Testis (tissue), 3 donors: ENCODE measurements around the gene ITGA1. TPM values are rescaled to one million over a fixed set of nuclear protein-coding genes. Genes with fewer than 3 reads are reported as not detected.

Source experiments
- DNase-seq: peaks from one replicate; pipeline ENCODE4 v3.0.0-alpha.2; 2019
- H3K27ac ChIP-seq, 2 donors: fragments of 200-600 bp; sonication (generic); one replicate each; pipeline ENCODE4 v1.5.1; 2019
- H3K27me3 ChIP-seq: fragments of 200-600 bp; sonication (generic); one replicate; pipeline ENCODE4 v1.5.1; 2019
- H3K36me3 ChIP-seq: fragments of 200-600 bp; sonication (generic); one replicate; pipeline ENCODE4 v1.5.1; 2017; ENCODE audit warnings: low read depth; ENCODE audit errors: missing control alignments
- H3K4me1 ChIP-seq: fragments of 200-600 bp; sonication (generic); one replicate; pipeline ENCODE4 v1.5.1; 2019
- H3K4me3 ChIP-seq, 2 donors: fragments of 200-600 bp; sonication (generic); one replicate each; pipeline ENCODE4 v1.5.1; 2017 to 2019
- H3K9me3 ChIP-seq: fragments of 200-600 bp; sonication (generic); one replicate; pipeline ENCODE4 v1.5.1; 2017
- POLR2A ChIP-seq: fragments of 450-650 bp; IDR thresholded peaks from one replicate; pipeline ENCODE4 v1.6.1; 2017; ENCODE audit warnings: antibody characterized with exemption, mild to moderate bottlenecking, moderate library complexity
- WGBS, 2 donors: methylation state at CpG; one replicate each; pipeline ENCODE4 v1.1.5; 2018; 5-methylcytosine and 5-hydroxymethylcytosine counted together
- intact Hi-C: fragments of 100-400 bp; cut with DNase I; formaldehyde crosslinking; loops from one replicate; pipeline ENCODE4 v1.15.1; 2023; ENCODE audit warnings: low total_unique reads
- polyA plus RNA-seq: library from polyadenylated mRNA; stranded (reverse); fragments of 350-450 nt; fragmentation: Illumina TruSeq; extraction: RNeasy Lipid Tissue Mini Kit (QIAGEN cat#74804); gene quantifications from one replicate; pipeline ENCODE4 v1.2.3, GENCODE V29; 2014; ENCODE audit warnings: low read depth, low replicate concordance; ENCODE audit not compliant: insufficient read depth
- total RNA-seq, 2 donors: library from RNA; depleted of rRNA; stranded (reverse); fragments of >200 nt; gene quantifications; one replicate each; pipeline ENCODE4 v1.2.3, GENCODE V29; 2016
- TF ChIP-seq, protein P1 (sequence below), 3 experiments: fragments of 450-650 bp in 2 of 3; fragments of 200-600 bp in 1 of 3; sonication (generic) in 1 of 3; IDR thresholded peaks; one replicate each; pipeline ENCODE4 v1.5.1; 2016 to 2019; ENCODE audit warnings: antibody characterized with exemption in 3 of 3, mild to moderate bottlenecking in 2 of 3, moderate library complexity in 1 of 3

ITGA1 gene
- total and polyA plus RNA-seq, 3 donors from 2014 or later: 7.3 to 8.1 (median 7.5) TPM

DNA sequence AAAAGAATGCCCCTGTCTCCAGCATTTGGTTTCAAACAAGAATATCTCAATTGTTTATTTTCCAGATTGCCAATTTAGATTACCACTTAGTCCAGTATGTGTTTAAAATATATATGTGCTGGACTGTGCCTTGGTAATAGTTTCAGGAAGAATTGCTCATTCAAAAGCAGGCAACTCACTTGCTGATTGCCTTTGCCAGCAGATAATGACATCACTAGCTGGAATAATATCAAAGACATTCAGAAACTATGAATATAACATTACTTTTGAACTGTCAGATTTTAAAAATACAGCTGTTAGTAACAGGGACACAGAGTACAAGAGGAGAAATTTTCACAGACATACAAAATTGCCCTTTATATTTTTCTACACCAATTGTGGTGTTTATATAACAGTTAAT is 105.4 kb downstream of the ITGA1 start:
- Histone ChIP-seq H3K27ac (no peak overlapping the region), H3K4me1 (peaks cover 3% of the 10 kb centered on the region), H3K36me3 (no peaks in the 10 kb centered on the region), H3K27me3 (no peaks in the 10 kb centered on the region), H3K4me3 (no peak overlapping the region), H3K9me3 (no peaks in the 10 kb centered on the region)
- no peak for DNase-seq
- intact Hi-C loops: no loop called here
- TF ChIP-seq, protein P1, sequence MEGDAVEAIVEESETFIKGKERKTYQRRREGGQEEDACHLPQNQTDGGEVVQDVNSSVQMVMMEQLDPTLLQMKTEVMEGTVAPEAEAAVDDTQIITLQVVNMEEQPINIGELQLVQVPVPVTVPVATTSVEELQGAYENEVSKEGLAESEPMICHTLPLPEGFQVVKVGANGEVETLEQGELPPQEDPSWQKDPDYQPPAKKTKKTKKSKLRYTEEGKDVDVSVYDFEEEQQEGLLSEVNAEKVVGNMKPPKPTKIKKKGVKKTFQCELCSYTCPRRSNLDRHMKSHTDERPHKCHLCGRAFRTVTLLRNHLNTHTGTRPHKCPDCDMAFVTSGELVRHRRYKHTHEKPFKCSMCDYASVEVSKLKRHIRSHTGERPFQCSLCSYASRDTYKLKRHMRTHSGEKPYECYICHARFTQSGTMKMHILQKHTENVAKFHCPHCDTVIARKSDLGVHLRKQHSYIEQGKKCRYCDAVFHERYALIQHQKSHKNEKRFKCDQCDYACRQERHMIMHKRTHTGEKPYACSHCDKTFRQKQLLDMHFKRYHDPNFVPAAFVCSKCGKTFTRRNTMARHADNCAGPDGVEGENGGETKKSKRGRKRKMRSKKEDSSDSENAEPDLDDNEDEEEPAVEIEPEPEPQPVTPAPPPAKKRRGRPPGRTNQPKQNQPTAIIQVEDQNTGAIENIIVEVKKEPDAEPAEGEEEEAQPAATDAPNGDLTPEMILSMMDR (IDR thresholded peaks at IDR 0.05): no peak
- TF ChIP-seq POLR2A: no peak

DNA sequence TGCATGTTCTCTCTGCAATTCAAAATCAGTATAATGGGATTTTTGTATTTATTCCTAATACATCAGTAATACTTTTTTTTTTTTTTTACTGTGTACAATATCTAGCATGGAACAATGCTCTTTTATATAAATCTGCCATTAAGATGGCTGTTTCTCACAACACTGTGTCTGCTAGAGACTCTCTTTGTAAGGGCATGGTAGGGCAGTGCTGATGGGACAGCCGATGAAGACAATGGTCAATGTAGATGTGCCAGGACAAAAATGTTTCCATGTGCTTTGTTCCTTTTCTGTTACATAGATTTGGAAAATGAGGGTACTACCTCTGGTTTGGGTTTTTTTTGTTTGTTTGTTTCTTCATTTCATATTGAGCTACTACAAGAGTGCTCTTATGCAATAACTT is 106.1 kb downstream of the ITGA1 start:
- Histone ChIP-seq H3K4me3 (no peak overlapping the region), H3K27me3 (no peaks in the 10 kb centered on the region), H3K36me3 (no peaks in the 10 kb centered on the region), H3K27ac (no peak overlapping the region), H3K4me1 (peaks cover 3% of the 10 kb centered on the region), H3K9me3 (no peaks in the 10 kb centered on the region)
- 84 to 92% methylated on average over 1 of the region's 1 CpG for WGBS, 2 donors
- no peak for TF ChIP-seq POLR2A
- TF ChIP-seq, protein P1 (IDR thresholded peaks at IDR 0.05): no peak
- intact Hi-C loops: no loop called here
- no peak for DNase-seq

DNA sequence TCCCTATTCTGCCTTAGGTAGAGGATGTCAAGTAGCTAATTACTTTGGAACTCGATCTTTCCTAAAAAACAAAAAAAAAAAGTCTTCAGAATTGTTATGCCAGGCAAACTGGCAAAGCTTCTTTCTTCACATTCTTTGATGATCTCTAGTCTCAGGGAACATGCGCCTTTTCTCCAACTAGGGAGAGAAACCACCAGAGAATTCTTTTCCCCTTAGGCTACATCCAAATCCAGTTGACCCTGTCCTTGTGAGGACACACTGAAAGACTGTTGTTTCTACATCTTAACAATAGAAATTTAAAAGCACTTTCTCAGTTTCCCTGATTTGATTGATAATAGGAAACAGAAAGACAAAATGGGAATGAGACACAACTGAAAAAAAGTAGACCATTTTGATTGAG is 106.7 kb downstream of the ITGA1 start:
- Histone ChIP-seq H3K4me3 (no peak overlapping the region), H3K27ac (no peak overlapping the region), H3K9me3 (no peaks in the 10 kb centered on the region), H3K36me3 (no peaks in the 10 kb centered on the region), H3K4me1 (peaks cover 3% of the 10 kb centered on the region), H3K27me3 (no peaks in the 10 kb centered on the region)
- intact Hi-C loops: no loop called here
- WGBS, 2 donors: 79 to 94% methylated on average over 2 of the region's 2 CpGs
- TF ChIP-seq POLR2A: no peak
- TF ChIP-seq, protein P1 (IDR thresholded peaks at IDR 0.05): no peak
- DNase-seq: no peak

DNA sequence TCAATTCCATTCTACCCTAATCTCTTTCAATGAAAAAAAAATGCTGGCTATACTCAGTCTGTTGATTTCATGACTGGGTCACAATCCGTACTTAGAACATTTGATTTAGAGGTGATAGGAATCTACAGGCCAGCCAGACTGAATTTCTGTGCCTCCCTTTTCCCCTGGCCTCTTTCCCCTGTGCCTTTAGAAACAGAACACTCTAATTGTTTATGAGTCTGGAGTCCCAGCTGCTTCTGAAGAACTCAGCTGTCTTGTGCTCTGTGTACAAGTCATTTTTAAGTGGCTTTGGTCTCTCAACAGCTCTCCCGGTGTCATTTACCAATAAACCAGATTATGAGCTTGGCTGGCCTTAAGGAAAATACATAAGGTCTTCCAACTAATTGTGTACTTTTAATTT is 107.4 kb downstream of the ITGA1 start:
- 31 to 50% methylated on average over 2 of the region's 2 CpGs for WGBS, 2 donors
- no peak for DNase-seq
- Histone ChIP-seq H3K27ac (no peak overlapping the region), H3K4me3 (no peak overlapping the region), H3K27me3 (no peaks in the 10 kb centered on the region), H3K9me3 (no peaks in the 10 kb centered on the region), H3K4me1 (peaks cover 3% of the 10 kb centered on the region), H3K36me3 (no peaks in the 10 kb centered on the region)
- intact Hi-C loops: no loop called here
- TF ChIP-seq, protein P1 (IDR thresholded peaks at IDR 0.05): no peak
- TF ChIP-seq POLR2A: no peak

DNA sequence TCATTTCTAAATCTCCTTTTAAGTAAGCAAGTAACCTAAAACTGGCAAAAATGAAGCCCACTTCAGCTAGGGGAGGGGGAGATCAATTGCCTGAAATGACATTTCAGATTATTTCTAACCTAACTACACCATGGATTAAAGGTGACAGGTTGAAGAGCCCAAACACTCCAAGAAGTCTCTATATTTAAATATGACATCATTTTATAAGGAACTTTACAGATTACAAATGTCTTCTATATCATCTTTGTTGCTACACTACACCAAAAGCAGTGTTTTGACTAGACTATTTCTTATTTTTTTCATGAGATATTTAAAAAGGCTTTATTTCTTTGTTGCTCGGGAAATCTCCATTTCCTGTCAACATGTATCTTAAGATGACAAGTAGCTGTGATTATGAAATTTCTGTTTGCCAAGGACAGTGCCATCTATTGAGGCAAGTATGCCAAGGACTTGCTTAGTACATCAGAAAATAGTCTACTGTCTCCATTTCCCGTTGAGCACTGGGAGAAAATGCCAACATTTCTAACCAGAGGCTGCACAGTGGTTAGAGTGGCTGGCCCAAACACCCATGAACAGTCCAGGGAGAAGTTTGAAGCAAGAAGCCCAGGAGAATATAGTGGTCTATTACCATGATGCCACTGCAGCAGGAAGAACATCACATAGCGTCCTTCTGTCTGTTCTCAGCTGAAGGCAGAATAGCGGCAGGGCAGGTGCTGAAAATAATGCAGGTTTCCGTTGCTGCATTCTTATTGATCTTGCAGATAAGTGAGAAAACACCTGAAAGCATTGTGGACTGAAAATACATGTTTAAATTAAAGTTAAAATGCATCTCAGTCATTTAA is 108.1 kb downstream of the ITGA1 start:
- H3K4me3 ChIP-seq: no peak overlapping the region
- no peaks in the 10 kb centered on the region for H3K27me3 ChIP-seq
- H3K36me3 ChIP-seq: no peaks in the 10 kb centered on the region
- intact Hi-C loops: no loop called here
- H3K27ac ChIP-seq: no peak overlapping the region
- H3K4me1 ChIP-seq: peaks cover 3% of the 10 kb centered on the region
- WGBS, 2 donors: 69 to 75% methylated on average over 5 of the region's 5 CpGs
- no peak for DNase-seq
- no peak for TF ChIP-seq POLR2A
- TF ChIP-seq, protein P1 (IDR thresholded peaks at IDR 0.05): no peak
- H3K9me3 ChIP-seq: no peaks in the 10 kb centered on the region
